Kidney tubule cell (primary cell): ENCODE data around the gene MILR1.
A peak's percentile ranks its signal among the peaks of the same experiment; 100 is the strongest.
"Not testable (repeated sequence)": the region's sequence is repeated elsewhere in the genome, so short reads cannot be mapped to it uniquely, and the experiment has no call there.

Source experiments
- DNase-seq: peaks from one replicate; pipeline ENCODE4 v3.0.0-alpha.2; 2018; ENCODE audit warnings: low spot score

MILR1 gene, protein sequence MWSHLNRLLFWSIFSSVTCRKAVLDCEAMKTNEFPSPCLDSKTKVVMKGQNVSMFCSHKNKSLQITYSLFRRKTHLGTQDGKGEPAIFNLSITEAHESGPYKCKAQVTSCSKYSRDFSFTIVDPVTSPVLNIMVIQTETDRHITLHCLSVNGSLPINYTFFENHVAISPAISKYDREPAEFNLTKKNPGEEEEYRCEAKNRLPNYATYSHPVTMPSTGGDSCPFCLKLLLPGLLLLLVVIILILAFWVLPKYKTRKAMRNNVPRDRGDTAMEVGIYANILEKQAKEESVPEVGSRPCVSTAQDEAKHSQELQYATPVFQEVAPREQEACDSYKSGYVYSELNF

DNA sequence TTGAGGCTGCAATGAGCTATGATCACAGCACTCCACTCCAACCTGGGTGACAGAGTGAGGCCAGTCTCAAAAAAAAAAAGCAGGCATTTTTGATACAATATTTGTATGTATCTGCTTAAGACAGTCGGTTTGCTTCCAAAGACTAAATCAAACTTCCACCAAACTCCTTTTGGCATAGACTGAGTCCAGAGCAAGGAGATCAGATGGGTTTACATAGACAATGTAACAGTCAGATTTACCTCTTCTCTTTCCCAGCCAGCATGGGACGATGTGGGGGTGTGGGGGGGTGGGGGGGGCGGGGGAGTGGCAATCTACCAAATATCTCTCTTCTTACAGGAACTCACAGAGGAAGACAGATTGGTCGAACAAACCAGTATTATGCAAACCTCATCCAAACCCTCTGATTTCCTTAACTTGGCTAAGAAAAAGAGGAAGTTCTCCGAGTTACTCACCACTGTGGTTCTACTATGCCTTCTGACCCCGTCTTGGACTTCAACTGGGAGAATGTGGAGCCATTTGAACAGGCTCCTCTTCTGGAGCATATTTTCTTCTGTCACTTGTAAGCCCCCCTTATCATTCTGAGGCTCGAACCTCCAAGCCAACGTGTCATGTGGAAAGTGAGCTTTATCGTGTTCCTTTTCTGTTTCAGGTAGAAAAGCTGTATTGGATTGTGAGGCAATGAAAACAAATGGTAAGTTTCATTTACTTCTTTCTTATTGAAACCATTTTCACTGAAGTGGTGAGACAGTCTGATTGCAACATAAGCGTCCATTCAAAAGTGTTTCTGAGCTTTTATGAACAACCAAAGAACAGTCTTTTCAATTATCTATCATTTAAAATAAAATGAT is at the start of gene MILR1:
Gene MILR1 (plus strand): TSS at position 451 of the 848 bp plus-strand sequence. CDS start 54 bp downstream, at position 505.
- peak; percentile 68 for DNase-seq

DNA sequence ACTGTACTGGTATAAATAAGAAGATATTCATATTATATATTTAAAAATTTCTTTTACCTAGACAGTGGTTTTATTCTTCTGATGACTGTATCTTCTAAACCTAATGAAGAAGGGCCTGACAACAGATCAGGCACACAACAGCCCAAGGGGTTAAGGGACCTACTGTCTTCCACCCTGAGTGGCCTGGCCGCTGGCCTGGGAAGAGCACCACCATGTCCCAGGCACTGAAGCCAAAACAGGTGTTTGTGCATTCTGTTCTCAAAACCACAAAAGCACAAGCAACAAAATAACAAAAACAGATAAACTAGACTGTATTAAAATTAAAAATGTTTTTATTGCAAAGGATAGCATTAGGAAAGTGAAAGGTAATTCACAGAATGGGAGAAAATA is 49.2 kb upstream of the MILR1 start:
- DNase-seq: no peak

DNA sequence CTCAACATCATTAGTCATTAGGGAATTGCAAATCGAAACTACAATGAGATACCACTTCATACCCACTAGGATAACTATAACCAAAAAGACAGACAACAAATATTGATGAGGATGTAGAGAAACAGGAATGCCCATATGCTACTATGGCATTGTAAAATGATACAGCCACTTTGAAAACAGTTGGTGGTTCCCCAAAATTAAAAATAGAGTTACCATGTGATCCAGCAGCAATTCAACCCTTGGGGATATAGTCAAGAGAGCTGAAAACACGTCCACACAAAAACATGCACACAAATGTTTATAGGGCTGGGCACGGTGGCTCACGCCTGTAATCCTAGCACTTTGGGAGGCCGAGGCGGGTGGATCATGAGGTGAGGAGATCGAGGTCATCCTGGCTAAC is 48.3 kb upstream of the MILR1 start:
- no peak for DNase-seq

DNA sequence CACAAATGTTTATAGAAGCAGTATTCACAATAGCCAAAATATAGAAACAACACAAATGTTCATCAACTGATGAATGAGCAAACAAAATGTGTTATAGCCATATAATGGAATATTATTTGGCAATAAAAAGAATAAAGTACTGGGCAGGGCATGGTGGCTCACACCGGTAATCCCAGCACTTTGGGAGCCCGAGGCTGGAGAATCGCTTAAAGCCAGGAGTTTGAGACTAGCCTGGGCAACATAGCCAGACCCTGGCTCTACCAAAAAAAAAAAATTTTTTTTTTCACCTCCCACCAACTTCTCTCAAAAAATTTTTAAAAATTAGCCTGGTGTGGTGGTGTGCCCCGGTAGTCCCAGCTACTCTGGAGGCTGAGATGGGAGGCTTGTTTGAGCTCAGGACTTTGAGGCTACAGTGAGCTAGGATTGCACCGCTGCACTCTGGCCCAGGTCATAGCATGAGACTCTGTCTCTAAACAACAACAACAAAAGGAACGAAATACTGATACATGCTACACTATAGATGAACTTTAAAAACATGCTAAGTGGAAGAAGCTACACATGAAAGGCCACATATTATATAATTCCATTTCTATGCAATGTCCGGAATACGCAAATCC is 47.6 kb upstream of the MILR1 start:
- DNase-seq: no peak

DNA sequence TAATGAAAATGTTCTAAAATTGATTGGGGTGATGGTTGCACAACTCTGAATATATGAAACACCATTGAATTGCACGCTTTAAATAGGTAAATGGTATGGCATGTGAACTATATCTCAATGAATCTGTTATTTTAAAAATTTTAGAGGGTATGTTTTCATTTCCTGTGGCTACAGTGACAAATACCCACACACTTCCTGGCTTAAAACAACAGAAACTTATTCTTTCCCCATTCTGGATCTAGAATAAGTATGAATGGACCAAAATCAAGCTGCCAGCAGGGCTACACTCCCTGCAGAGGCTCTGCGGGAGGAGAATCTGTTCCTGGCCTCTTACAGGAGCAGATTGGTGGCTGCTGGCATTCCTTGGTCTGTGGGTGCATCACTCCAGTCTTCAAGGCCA is 47.0 kb upstream of the MILR1 start:
- no peak for DNase-seq

DNA sequence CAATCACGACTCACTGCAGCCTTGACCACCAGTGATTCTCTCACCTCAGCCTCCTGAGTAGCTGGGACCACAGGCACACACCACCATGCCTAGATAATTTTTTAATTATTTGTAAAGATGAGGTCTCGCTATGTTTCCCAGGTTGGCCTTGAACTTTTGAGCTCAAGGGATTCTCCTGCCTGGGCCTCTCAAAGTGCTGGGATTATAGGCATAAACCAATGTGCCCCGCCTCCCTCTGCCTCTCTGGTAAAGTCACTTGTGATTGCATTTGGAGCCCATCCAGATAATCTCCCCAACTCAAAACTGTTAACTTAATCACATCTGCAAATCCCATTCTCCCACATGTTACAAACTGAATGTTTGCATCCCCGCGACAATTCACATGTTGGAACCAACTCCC is 46.4 kb upstream of the MILR1 start:
- no peak for DNase-seq

GRCh38 chr17:64403881-64404460 is 44.9 kb upstream of the MILR1 start:
- no peak for DNase-seq

- DNase-seq: no peak
Measured at GRCh38 chr17:64406321-64407200, 42.4 kb upstream of the MILR1 start.

DNA sequence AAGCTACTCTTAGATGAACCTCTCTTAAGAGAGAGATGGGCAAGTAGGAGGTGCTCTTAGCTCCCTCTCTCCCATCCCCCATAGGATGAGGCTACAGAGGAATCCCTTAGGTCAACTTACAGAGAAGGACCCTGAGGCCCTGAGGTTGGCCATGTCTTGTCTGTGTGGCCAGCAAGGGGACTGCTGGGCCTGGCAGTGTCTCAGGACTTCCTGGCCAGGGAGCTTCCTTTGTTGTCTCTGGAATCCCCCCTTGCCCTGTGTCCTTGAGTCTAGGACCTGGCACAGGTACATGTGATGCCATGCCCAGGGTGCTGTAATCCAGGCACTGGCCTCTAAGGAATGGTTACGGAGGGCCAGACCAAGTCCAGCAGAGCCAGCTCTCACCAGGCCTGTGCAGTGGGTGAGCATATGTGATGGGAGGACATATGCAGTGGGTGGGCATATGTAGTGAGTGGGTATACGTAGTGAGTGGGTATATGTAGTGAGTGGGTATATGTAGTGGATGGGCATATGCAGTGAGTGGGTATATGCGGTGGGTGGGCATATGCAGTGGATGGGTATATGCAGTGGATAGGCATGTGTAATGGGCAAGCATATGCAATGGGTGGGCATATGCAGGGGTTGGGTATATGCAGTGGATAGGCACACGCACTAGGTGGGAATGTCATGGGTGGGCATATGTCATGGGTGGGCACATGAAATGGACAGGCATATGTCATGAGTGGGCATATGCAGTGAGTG is 38.0 kb upstream of the MILR1 start:
- DNase-seq: no peak

DNA sequence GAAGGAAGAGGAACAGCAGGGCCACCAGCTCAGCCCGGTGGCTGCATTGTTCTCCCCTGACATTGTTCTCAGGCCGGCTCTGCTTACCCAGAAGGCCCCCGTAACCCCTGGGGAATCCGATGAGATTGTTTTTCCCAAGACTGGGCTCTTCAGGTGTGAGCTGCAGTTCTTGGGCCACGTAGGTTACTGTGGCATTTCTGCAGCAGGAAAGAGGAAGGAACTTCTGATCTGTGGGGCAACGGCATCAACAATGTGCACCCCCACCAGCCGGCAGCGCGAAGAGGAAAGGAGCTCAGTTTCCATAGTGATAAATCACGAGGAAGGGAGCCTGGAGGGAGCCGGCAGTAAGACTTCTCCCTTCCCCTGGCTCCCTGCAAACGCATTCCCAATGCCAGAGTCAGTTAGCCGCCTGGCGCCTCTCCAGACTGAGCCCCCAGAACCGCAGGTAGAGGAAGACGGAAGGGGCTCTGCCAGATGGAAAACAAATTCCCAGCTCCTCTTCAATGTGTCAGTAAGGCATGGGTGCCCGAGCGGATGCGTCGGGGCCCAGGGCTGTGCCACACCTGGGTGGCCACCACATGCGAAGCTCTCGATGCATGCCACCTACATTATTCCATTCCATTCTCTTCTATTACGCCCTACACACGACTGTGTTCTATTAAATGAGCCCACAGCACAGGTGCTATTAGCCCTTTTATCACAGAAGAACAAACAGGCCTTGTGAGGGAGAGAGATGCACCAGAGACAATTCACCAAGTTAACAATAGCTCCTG is 36.7 kb upstream of the MILR1 start:
- DNase-seq: peak; percentile 62

DNA sequence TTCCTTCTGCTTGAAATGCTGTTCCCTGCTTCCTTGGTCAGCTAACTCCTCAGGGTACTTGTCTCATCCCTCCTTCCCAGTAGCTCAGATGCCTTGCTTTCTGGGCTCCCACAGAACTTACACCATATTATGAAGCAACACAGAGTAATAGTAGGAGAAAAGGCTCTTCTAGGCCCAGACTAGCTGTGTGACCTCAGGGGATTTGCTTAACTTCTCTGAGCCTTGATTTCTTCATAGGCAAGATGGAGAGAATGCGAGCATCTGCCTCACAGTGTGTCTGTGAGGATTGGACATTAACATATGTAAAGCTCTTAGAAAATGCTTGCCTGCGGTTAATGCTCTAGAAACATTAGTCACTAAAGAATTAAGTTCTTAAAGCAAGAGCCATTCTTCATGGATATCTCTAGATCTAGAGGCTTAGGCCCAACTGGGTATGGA is 36.0 kb upstream of the MILR1 start:
- DNase-seq: no peak

GRCh38 chr17:64413513-64413912 is 35.4 kb upstream of the MILR1 start:
- no peak for DNase-seq

GRCh38 chr17:64418506-64419339 is 30.2 kb upstream of the MILR1 start:
- peak; percentile 67 for DNase-seq

DNA sequence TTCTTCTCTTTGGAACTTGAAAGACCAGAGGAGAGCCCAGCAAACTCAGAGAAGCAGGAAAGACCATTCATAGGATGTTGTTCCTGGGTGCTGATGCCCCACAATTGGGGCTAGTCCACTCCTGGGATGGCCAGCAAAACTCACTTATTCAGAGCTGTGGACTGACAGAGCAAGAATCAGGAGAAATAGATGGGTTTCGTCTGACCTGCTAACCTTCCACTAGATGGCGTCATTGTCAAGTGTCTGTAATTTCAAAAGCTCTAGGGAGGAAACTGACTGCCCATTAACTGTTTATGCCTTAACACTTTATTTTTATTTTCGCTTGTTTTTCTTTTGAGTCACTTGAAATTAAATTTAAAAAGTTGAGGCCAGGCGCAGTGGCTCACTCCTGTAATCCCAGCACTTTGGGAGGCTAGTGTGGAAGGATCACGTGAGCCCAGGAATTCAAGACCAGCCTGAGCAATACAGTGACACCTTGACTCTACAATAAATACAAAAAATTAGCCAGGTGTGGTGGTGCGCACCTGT is 28.7 kb upstream of the MILR1 start:
- DNase-seq: peak; percentile 78

GRCh38 chr17:64422121-64422520 is 26.8 kb upstream of the MILR1 start:
- DNase-seq: not testable (repeated sequence)

DNA sequence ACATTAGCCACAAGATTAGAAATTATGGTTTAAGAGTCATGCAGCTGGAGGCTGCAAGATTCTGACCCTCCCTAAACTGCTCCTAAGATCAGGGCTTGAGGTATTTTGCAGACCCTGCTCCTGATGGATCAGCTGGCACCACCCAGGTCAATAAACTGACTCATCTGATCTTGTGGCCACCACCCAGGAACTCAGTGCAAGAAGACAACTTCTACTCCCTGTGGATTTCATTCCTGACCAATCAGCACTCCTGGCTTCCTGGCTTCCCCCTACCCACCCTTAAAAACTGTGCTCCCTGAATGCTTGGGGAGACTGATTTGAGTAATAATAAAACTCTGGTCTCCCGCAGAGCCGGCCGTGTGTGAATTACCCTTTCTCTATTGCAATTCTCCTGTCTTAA is 25.0 kb upstream of the MILR1 start:
- DNase-seq: peak; percentile 45

DNA sequence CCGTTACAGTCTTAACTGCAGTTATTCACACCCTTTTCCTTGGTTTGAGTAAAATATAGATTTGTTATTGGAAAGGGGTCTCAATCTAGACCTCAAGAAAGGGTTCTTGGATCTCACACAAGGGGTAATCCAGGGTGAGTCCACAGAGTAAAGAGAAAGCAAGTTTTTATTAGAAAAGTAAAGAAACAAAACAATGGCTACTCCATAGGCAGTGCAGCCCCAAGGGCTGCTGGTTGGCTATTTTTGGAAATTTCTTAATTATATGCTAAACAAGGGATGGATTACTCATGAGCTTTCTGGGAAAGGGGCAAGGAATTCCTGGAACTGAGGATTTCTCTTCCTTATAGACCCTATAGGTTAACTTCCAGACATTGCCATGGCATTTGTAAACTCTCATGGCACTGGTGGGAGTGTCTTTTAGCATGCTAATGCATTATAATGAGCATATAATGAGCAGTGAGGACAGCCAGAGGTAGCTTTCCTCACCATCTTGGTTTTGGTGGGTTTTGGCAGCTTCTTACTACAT is 24.5 kb upstream of the MILR1 start:
- no peak for DNase-seq

GRCh38 chr17:64425191-64425590 is 23.7 kb upstream of the MILR1 start:
- no peak for DNase-seq
